Measurements from ENCODE around the gene TIMM22.

Gene TIMM22

DNA sequence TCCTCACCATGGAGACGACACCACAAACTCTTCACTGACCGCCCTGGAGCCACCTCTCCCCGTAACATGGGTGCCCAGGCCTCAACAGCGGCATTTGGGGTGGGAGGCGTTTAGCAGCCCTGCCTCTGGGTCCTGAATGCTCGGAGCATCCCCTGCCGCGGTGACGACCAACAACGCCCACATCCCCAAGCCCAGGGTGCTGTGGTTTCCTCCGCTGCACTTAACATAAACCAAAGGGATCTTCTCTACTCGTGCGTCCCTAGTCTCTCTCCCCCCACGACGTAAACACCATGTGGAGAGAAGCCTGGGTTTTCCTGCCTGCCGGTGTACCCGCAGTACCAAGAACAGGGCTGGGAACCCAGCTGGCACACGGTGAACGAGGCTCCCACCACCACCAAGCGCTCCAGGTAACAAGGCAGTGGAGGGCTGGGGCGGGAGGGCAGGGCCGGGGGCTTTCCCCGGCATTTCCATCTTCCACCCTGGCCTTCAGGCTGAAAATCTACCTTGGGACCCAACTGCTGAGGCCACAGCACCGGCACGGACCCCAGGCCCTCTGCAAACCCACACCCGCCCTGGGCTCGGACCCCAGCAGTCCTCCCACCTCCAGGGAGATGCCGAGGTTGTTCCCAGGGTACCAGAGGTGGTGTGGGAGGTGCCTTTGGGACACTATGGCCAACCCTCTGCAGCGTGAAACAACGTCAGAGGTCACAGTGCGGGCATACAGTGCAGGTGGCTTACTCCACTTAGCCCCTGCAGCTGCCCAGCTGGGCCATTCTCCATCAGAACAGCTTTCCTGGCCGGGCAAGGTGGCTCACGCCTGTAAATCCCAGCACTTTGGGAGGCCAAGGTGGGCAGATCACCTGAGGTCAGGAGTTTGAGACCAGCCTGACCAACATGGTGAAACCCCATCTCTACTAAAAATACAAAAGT is 54.3 kb downstream of the TIMM22 start:
- TF ChIP-seq, protein P1, sequence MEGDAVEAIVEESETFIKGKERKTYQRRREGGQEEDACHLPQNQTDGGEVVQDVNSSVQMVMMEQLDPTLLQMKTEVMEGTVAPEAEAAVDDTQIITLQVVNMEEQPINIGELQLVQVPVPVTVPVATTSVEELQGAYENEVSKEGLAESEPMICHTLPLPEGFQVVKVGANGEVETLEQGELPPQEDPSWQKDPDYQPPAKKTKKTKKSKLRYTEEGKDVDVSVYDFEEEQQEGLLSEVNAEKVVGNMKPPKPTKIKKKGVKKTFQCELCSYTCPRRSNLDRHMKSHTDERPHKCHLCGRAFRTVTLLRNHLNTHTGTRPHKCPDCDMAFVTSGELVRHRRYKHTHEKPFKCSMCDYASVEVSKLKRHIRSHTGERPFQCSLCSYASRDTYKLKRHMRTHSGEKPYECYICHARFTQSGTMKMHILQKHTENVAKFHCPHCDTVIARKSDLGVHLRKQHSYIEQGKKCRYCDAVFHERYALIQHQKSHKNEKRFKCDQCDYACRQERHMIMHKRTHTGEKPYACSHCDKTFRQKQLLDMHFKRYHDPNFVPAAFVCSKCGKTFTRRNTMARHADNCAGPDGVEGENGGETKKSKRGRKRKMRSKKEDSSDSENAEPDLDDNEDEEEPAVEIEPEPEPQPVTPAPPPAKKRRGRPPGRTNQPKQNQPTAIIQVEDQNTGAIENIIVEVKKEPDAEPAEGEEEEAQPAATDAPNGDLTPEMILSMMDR (IDR thresholded peaks at IDR 0.05; ENCODE audit: low read depth, low read length) = no peak

More for the DNA sequence above, 54.3 kb downstream of the TIMM22 start:
- DNase-seq (ENCODE audit: extremely low read depth, low read depth) = no peak

Data from AG09319 (cell line).